ENCODE data around the gene CYB5R3. TPM values are rescaled to one million over a fixed set of nuclear protein-coding genes. Genes with fewer than 3 reads are reported as not detected.

Gene CYB5R3
- 243 TPM for total RNA-seq

- DNase-seq (ENCODE audit: low spot score), result peak; percentile 87
Measured at GRCh38 chr22:42649246-42650099, at the start of gene CYB5R3. CYB5R3 (minus strand) TSS chr22:42649392; CDS start chr22:42649315, 77 bp downstream.

- peak; percentile 82 for DNase-seq (ENCODE audit: low spot score)
Measured at GRCh38 chr22:42697542-42698013, 48.4 kb upstream of the CYB5R3 start.

GRCh38 chr22:42696331-42696967 is 47.3 kb upstream of the CYB5R3 start:
- DNase-seq (ENCODE audit: low spot score), result no peak

GRCh38 chr22:42695294-42695693 is 46.1 kb upstream of the CYB5R3 start:
- DNase-seq (ENCODE audit: low spot score), result no peak

GRCh38 chr22:42693763-42694683 is 44.8 kb upstream of the CYB5R3 start:
- DNase-seq (ENCODE audit: low spot score), result no peak

- no peak for DNase-seq (ENCODE audit: low spot score)
Measured at GRCh38 chr22:42693055-42693762, 44.0 kb upstream of the CYB5R3 start.

GRCh38 chr22:42692239-42693054 is 43.3 kb upstream of the CYB5R3 start:
- no peak for DNase-seq (ENCODE audit: low spot score)

GRCh38 chr22:42691440-42691839 is 42.2 kb upstream of the CYB5R3 start:
- no peak for DNase-seq (ENCODE audit: low spot score)

- peak; percentile 93 for DNase-seq (ENCODE audit: low spot score)
Measured at GRCh38 chr22:42688241-42689211, 39.3 kb upstream of the CYB5R3 start.

GRCh38 chr22:42686756-42687491 is 37.7 kb upstream of the CYB5R3 start:
- DNase-seq (ENCODE audit: low spot score), result no peak

GRCh38 chr22:42685941-42686653 is 36.9 kb upstream of the CYB5R3 start:
- DNase-seq (ENCODE audit: low spot score), result no peak

GRCh38 chr22:42684462-42685195 is 35.4 kb upstream of the CYB5R3 start:
- no peak for DNase-seq (ENCODE audit: low spot score)

GRCh38 chr22:42683578-42684283 is 34.5 kb upstream of the CYB5R3 start:
- DNase-seq (ENCODE audit: low spot score), result no peak

- no peak for DNase-seq (ENCODE audit: low spot score)
Measured at GRCh38 chr22:42682113-42682851, 33.1 kb upstream of the CYB5R3 start.

GRCh38 chr22:42680648-42681047 is 31.5 kb upstream of the CYB5R3 start:
- no peak for DNase-seq (ENCODE audit: low spot score)

- no peak for DNase-seq (ENCODE audit: low spot score)
Measured at GRCh38 chr22:42679691-42680090, 30.5 kb upstream of the CYB5R3 start.
